Limb (tissue), 2 donors: ENCODE results near the gene STK11.

Experiments
- DNase-seq, 2 donors: peaks; one replicate each; pipeline ENCODE4 v3.0.0-alpha.2; 2016; ENCODE audit errors: extremely low spot score in 2 of 2

Gene STK11

GRCh38 chr19:1272423-1273262, 67.1 kb downstream of the STK11 start:
- DNase-seq = no peak

- no peak for DNase-seq
Observed at GRCh38 chr19:1273263-1274041, 67.9 kb downstream of the STK11 start.

- DNase-seq = no peak
Observed at GRCh38 chr19:1274081-1274851, 68.7 kb downstream of the STK11 start.

GRCh38 chr19:1274852-1275259, 69.3 kb downstream of the STK11 start:
- no peak for DNase-seq

GRCh38 chr19:1275260-1275975, 69.8 kb downstream of the STK11 start, which contains the start of gene FAM174C:
Gene FAM174C, plus strand, starts transcription at chr19:1275530. Its CDS starts 20 bp downstream, at chr19:1275550.
- DNase-seq = peak; percentile 94 to 98

GRCh38 chr19:1275976-1276627, 70.5 kb downstream of the STK11 start:
- no peak for DNase-seq

GRCh38 chr19:1276628-1277022, 71.0 kb downstream of the STK11 start:
- DNase-seq = no peak

GRCh38 chr19:1277061-1277460, 71.5 kb downstream of the STK11 start:
- no peak for DNase-seq
